HEK293 (cell line): ENCODE data around the gene C4orf50.

ENCODE experiments used
- CTCF ChIP-seq: fragments of 450-650 bp; formaldehyde crosslinking; IDR thresholded peaks from 2 replicates; pipeline ENCODE4 v1.5.1; 2016; ENCODE audit warnings: missing biosample characterization, missing genetic modification characterization
- MEIS1 ChIP-seq: sonication (generic); formaldehyde crosslinking; IDR thresholded peaks from 2 replicates; pipeline ENCODE4 v1.8.1; 2022; ENCODE audit warnings: missing genetic modification reagents, mild to moderate bottlenecking, borderline replicate concordance
- PRDM4 ChIP-seq: fragments of 450-650 bp; formaldehyde crosslinking; IDR thresholded peaks from 2 replicates; pipeline ENCODE4 v1.5.1; 2017; ENCODE audit warnings: missing biosample characterization, missing genetic modification characterization
- ZNF121 ChIP-seq: fragments of 450-650 bp; formaldehyde crosslinking; IDR thresholded peaks from 2 replicates; pipeline ENCODE4 v1.5.1; 2016; ENCODE audit warnings: missing biosample characterization, missing genetic modification characterization
- ZNF174 ChIP-seq: fragments of 450-650 bp; formaldehyde crosslinking; IDR thresholded peaks from 2 replicates; pipeline ENCODE4 v1.5.0; 2017; ENCODE audit warnings: missing biosample characterization, mild to moderate bottlenecking, missing genetic modification characterization
- TF ChIP-seq, protein P1 (sequence below): fragments of 450-650 bp; formaldehyde crosslinking; IDR thresholded peaks from 2 replicates; pipeline ENCODE4 v1.5.1; 2016; ENCODE audit warnings: missing biosample characterization, missing genetic modification characterization, borderline replicate concordance
- TF ChIP-seq, protein P2 (sequence below): IDR thresholded peaks from 2 replicates; pipeline ENCODE4 v1.6.1; 2011; ENCODE audit warnings: mild to moderate bottlenecking, low read depth, low read length, borderline replicate concordance
- TF ChIP-seq, protein P3 (sequence below): fragments of 450-650 bp; formaldehyde crosslinking; IDR thresholded peaks from 2 replicates; pipeline ENCODE4 v1.5.1; 2016; ENCODE audit warnings: missing biosample characterization, missing genetic modification characterization, low read depth

GRCh38 chr4:5881340-5881739, 136.9 kb downstream of the C4orf50 start:
- TF ChIP-seq MEIS1 (CRISPR knock-in tag) (no peak), PRDM4 (tag by site-specific recombination) (no peak), ZNF121 (tag by site-specific recombination) (no peak), CTCF (tag by site-specific recombination) (no peak), ZNF174 (tag by site-specific recombination) (no peak)
- TF ChIP-seq, protein P1, sequence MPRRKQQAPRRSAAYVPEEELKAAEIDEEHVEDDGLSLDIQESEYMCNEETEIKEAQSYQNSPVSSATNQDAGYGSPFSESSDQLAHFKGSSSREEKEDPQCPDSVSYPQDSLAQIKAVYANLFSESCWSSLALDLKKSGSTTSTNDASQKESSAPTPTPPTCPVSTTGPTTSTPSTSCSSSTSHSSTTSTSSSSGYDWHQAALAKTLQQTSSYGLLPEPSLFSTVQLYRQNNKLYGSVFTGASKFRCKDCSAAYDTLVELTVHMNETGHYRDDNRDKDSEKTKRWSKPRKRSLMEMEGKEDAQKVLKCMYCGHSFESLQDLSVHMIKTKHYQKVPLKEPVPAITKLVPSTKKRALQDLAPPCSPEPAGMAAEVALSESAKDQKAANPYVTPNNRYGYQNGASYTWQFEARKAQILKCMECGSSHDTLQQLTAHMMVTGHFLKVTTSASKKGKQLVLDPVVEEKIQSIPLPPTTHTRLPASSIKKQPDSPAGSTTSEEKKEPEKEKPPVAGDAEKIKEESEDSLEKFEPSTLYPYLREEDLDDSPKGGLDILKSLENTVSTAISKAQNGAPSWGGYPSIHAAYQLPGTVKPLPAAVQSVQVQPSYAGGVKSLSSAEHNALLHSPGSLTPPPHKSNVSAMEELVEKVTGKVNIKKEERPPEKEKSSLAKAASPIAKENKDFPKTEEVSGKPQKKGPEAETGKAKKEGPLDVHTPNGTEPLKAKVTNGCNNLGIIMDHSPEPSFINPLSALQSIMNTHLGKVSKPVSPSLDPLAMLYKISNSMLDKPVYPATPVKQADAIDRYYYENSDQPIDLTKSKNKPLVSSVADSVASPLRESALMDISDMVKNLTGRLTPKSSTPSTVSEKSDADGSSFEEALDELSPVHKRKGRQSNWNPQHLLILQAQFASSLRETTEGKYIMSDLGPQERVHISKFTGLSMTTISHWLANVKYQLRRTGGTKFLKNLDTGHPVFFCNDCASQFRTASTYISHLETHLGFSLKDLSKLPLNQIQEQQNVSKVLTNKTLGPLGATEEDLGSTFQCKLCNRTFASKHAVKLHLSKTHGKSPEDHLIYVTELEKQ (tag by site-specific recombination), result no peak
- TF ChIP-seq, protein P2, sequence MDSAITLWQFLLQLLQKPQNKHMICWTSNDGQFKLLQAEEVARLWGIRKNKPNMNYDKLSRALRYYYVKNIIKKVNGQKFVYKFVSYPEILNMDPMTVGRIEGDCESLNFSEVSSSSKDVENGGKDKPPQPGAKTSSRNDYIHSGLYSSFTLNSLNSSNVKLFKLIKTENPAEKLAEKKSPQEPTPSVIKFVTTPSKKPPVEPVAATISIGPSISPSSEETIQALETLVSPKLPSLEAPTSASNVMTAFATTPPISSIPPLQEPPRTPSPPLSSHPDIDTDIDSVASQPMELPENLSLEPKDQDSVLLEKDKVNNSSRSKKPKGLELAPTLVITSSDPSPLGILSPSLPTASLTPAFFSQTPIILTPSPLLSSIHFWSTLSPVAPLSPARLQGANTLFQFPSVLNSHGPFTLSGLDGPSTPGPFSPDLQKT, result no peak
- TF ChIP-seq, protein P3, sequence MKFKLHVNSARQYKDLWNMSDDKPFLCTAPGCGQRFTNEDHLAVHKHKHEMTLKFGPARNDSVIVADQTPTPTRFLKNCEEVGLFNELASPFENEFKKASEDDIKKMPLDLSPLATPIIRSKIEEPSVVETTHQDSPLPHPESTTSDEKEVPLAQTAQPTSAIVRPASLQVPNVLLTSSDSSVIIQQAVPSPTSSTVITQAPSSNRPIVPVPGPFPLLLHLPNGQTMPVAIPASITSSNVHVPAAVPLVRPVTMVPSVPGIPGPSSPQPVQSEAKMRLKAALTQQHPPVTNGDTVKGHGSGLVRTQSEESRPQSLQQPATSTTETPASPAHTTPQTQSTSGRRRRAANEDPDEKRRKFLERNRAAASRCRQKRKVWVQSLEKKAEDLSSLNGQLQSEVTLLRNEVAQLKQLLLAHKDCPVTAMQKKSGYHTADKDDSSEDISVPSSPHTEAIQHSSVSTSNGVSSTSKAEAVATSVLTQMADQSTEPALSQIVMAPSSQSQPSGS (tag by site-specific recombination), result no peak
